Activated CD8-positive, alpha-beta T cell treated with anti-CD3 and anti-CD28 coated beads for 36 hours (primary cell): ENCODE results near the gene SIAH2. TPM values are rescaled to one million over a fixed set of nuclear protein-coding genes. Genes with fewer than 3 reads are reported as not detected.

Experiments used
- ATAC-seq: fragments of 200-7000 bp; cut with Tn5 transposase; one replicate; pipeline ENCODE4 v1.10.0; 2021; ENCODE audit warnings: mild to moderate bottlenecking, moderate library complexity
- CTCF ChIA-PET: fragments of 350-600 bp; sonication (Branson Sonifier 250); formaldehyde crosslinking; loops from one replicate; lab custom pipeline; 2021; ENCODE audit warnings: antibody characterized with exemption; lab: Charles Lee
- POLR2A ChIA-PET: fragments of 350-600 bp; sonication (Branson Sonifier 250); formaldehyde crosslinking; loops from one replicate; lab custom pipeline; 2021; ENCODE audit warnings: antibody characterized with exemption; lab: Charles Lee
- DNase-seq: peaks from one replicate; pipeline ENCODE4 v3.0.0-alpha.2; 2020
- H3K27ac Mint-ChIP-seq: one replicate; pipeline ENCODE4 v1.8.0; 2021; ENCODE audit warnings: mild to moderate bottlenecking, mixed read lengths
- H3K27me3 Mint-ChIP-seq: one replicate; pipeline ENCODE4 v1.8.0; 2021; ENCODE audit warnings: mixed read lengths
- H3K36me3 Mint-ChIP-seq: one replicate; pipeline ENCODE4 v1.8.0; 2021; ENCODE audit warnings: low read depth, mixed read lengths
- H3K4me1 Mint-ChIP-seq: one replicate; pipeline ENCODE4 v1.8.0; 2021; ENCODE audit warnings: low read depth, mixed read lengths
- H3K4me3 Mint-ChIP-seq: one replicate; pipeline ENCODE4 v1.8.0; 2021; ENCODE audit warnings: mild to moderate bottlenecking, moderate library complexity, mixed read lengths
- H3K9me3 Mint-ChIP-seq: one replicate; pipeline ENCODE4 v1.8.0; 2021; ENCODE audit warnings: mixed read lengths
- CTCF ChIP-seq: fragments of 200-600 bp; IDR thresholded peaks from one replicate; pipeline ENCODE4 v1.8.0; 2022; ENCODE audit warnings: antibody characterized with exemption, mild to moderate bottlenecking
- intact Hi-C: fragments of 100-400 bp; cut with micrococcal nuclease; formaldehyde crosslinking; loops from one replicate; pipeline ENCODE4 v1.10.0; 2022
- total RNA-seq, 2 experiments: library from RNA; stranded (reverse); gene quantifications; one replicate each; pipeline ENCODE4 v1.2.3, GENCODE V29; 2021

Gene SIAH2
- total RNA-seq, 2 experiments from 2014 or later, result 90.3 to 91.1 TPM

DNA sequence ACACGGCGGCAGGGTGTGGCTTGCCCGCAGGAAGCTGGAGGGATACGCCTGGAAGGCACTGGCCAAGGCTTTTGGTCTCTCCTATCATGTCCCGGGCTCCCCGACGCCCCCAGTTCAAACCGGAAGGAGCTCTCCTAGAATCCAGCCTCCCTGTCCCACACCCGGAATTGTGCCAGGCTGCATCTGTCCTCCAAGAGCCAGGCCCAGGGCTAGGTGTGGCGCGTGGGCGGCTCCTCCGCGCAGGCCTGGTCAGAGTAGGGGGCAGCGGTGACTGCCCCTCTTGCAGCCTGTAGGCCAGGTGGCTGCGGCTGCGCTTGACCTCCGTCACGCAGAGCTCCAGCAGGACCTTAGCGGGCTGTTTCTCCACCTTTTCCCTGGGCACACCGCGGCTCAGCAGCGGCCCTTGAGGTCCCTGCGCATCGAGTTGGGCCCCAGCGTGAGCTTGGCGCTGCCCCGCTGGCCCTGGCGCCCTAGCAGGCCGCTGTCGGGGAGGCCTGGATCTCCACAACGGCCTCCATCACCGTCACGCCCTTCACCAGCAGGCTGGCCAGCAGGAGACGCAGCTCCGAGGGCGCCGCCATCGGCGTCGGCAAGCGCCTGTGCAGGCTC lies 15.9 kb upstream of the SIAH2 start:
- ChIA-PET POLR2A (interaction anchor here (0.7 to 3.9 kb wide), 2 partner anchors 16 to 36 kb away, joined by 3 to 38 read pairs; partner anchors contain the start of gene SIAH2), CTCF (interaction anchor here (1.0 to 3.2 kb wide), 4 partner anchors 9 to 57 kb away, joined by 4 to 16 read pairs (median 8); no protein-coding TSS in a partner anchor)
- Mint-ChIP-seq H3K4me3 (no peak overlapping the region), H3K36me3 (no peaks in the 10 kb centered on the region), H3K27me3 (peaks cover 1% of the 10 kb centered on the region), H3K9me3 (no peaks in the 10 kb centered on the region), H3K4me1 (peaks cover 9% of the 10 kb centered on the region), H3K27ac (no peak overlapping the region)
- intact Hi-C loops, result no loop called here
- no peak for TF ChIP-seq CTCF
- DNase-seq (no peak), ATAC-seq (no peak)

GRCh38 chr3:150775001-150775599 lies 12.1 kb upstream of the SIAH2 start:
- Mint-ChIP-seq H3K27ac (no peak overlapping the region), H3K27me3 (peaks cover 1% of the 10 kb centered on the region), H3K4me3 (no peak overlapping the region), H3K4me1 (no peaks in the 10 kb centered on the region), H3K9me3 (no peaks in the 10 kb centered on the region), H3K36me3 (no peaks in the 10 kb centered on the region)
- no peak for ATAC-seq
- POLR2A ChIA-PET, result interaction anchor here (0.5 to 2.8 kb wide), 4 partner anchors 11 to 155 kb away, joined by 3 to 17 read pairs (median 3); partner anchors contain the start of gene SIAH2
- DNase-seq, result no peak
- TF ChIP-seq CTCF, result no peak
- CTCF ChIA-PET, result interaction anchor here (1.4 to 3.7 kb wide), 3 partner anchors 10 to 15 kb away, joined by 3 to 24 read pairs (median 11); partner anchors contain the start of gene SIAH2
- intact Hi-C loops, result no loop called here

- TF ChIP-seq CTCF, result no peak
- intact Hi-C loops, result no loop called here
- no peak for ATAC-seq
- H3K27ac Mint-ChIP-seq, result no peak overlapping the region
- no peaks in the 10 kb centered on the region for H3K9me3 Mint-ChIP-seq
- no peak for DNase-seq
- ChIA-PET CTCF (interaction anchor here (0.8 to 3.7 kb wide), 3 partner anchors 9 to 91 kb away, joined by 3 to 24 read pairs (median 4); partner anchors contain the start of gene SIAH2), POLR2A (interaction anchor here (1.0 to 2.8 kb wide), 6 partner anchors 10 to 171 kb away, joined by 3 to 17 read pairs (median 4); partner anchors contain the start of genes SELENOT and SIAH2)
- H3K36me3 Mint-ChIP-seq, result no peaks in the 10 kb centered on the region
- H3K4me3 Mint-ChIP-seq, result no peak overlapping the region
- peaks cover 1% of the 10 kb centered on the region for H3K27me3 Mint-ChIP-seq
- no peaks in the 10 kb centered on the region for H3K4me1 Mint-ChIP-seq
Measured at GRCh38 chr3:150773616-150774192, 10.7 kb upstream of the SIAH2 start.

DNA sequence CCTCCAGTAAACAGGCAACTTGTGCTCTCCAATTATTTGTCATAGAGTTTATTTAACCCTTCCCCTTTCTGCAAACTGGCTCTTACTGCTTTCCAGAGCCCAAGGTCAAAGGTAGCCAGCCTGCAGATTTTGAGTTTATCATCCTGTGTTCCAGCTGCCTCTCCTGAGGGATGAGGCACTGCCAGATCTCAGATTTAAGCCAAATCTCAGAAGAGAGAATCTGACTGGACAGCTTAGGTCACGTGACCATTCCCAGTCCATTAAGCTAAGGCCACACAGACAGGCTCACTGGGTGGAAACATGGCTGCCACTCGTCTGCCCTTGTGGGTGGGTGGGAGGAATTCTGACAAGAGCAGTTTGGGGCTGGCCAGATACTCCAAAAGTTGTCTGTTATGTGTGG lies 8.6 kb upstream of the SIAH2 start:
- intact Hi-C loops, result no loop called here
- H3K27me3 Mint-ChIP-seq, result no peaks in the 10 kb centered on the region
- no peak overlapping the region for H3K4me3 Mint-ChIP-seq
- no peak for DNase-seq
- ChIA-PET POLR2A (interaction anchor here (1.0 to 1.8 kb wide), 2 partner anchors 8 to 11 kb away, joined by 3 to 7 read pairs; partner anchors contain the start of gene SIAH2), CTCF (interaction anchor here (1.7 kb wide), 1 partner anchor 16 kb away, joined by 7 read pairs; no protein-coding TSS in a partner anchor)
- peaks cover 11% of the 10 kb centered on the region for H3K4me1 Mint-ChIP-seq
- ATAC-seq, result no peak
- no peak overlapping the region for H3K27ac Mint-ChIP-seq
- no peaks in the 10 kb centered on the region for H3K36me3 Mint-ChIP-seq
- no peak for TF ChIP-seq CTCF
- no peaks in the 10 kb centered on the region for H3K9me3 Mint-ChIP-seq
